ENCODE measurements around the gene SLC38A6.
A peak's percentile ranks its signal among the peaks of the same experiment; 100 is the strongest.

Gene SLC38A6

DNA sequence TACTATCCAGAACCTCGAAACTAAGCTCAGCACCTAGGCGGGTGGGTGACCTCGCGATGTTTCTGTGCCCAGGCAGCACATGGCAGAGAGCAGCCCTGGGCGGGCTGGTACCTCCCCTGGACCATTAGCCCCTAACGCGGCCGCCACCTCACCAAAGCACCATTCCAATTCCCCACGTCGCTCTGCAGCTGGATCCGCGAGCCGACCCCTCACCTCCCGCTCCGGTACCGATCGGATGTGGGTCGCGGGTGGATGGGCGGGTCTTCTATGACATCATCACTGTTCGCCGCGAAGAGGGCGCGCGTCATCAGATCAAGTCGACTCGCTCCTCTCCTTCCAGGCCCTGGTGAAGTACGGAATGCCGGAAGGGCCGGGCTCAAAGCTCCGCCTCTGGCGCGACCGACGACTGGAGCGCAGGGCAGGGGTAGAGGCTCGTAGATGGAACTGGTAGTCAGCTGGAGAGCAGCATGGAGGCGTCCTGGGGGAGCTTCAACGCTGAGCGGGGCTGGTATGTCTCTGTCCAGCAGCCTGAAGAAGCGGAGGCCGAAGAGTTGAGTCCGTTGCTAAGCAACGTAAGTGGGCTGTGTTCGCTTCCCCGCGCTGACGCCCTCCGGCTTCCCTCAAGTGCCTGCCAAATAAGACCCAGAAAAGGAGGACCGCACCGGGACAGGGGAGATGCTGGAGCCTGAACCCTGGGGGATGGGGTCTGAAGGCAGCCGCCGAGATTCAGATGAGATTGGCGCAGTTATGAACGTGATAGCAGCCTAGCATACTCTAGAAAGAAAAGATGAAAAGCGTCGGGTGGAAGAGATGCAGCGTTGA lies at the start of gene SLC38A6, which contains the start of gene TRMT5:
TSS of gene SLC38A6 (plus strand) at position 435 of the 822 bp plus-strand sequence. CDS start at position 468, 33 bp downstream.
TSS of gene TRMT5 (minus strand) at position 269 of the 822 bp plus-strand sequence. CDS start at position 163, 106 bp downstream.
- peak; percentile 93 for DNase-seq (ENCODE audit: low read depth)

DNA sequence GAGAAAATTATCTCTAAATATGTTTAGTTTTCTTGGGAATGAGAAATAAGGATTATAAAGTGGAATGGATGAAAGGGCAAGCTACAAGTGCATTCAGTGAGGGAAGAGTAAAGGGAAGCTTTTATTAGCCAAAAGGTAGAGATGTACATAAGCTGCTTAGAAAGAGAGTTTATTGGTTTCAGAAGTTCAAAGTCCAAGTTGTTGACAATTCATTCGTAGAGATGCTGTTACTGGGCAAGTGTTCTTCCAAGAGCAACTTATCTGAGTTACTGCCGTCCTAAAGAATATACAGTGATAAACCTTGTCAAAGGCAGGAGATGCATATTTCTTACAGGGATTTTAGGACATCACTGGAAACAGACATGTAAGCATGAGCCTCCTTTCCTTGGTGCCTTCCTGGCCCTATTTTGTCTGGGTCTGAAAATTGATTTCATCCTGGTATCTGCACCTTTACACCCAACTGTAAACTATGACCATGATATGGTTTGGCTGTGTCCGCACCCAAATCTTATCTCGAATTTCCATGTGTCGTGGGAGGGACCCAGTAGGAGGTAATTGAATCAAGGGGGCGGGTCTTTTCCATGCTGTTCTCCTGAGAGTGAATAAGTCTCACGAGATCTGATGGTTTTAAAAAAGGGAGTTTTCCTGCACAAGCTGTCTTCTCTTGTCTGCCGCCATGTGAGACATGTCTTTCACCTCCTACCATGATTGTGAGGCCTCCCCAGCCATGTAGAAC lies 47.0 kb upstream of the SLC38A6 start:
- DNase-seq (ENCODE audit: low read depth), result no peak

DNA sequence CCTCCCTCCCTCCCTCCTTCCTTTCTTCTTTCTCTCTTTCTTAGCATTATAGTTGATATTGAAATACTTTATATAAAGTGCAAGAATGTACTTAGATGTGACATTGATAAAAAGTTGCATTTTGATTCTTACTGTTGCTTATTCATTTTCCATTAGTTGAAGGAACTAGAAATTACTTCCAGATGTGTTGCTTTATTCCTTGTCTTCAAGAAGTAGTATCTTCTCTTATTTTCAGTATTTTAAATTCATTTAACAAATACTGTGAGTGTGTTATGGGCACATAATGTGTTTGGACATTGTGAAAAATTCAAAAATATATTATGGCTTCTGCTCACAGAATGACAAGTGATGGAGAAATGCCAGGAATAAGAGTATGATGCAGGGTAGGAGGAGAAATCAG lies 45.7 kb upstream of the SLC38A6 start:
- DNase-seq (ENCODE audit: low read depth), result no peak

DNA sequence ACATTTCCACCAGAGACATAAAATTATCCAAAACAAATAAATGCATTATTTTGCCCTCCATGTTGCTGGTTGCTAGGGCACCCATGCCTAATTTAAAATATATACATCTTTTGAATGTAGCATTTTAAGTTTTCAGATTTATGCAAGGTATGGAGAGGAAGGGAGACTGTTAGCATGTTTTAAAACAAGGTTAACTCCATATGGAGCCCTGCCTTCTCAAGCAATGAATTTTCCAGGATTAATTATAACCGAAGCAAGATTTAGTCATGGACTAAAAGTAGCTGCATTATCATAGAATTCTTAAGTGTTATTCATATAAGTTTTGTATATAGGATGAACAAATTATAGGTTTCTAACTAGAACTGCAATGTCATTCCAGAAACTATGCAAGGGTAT lies 37.4 kb upstream of the SLC38A6 start:
- no peak for DNase-seq (ENCODE audit: low read depth)

DNA sequence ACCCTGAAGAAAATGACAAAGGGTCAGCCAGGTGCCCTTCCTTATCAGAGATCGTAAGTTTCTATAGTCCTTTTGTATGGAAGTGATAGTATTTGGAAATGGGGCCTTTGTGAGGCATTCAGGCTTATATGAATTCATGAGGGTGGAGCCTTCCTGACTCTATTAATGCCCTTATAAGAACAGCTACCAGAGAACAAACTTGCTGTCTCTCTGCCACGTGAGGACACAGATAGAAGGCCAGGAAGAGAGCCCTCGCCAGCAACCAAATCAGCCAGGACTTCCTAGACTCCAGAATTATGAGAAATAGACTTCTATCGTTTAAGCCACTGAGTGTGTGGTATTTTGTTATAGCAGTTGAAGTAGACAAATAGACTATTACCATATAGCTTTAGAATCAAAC lies 36.8 kb upstream of the SLC38A6 start:
- DNase-seq (ENCODE audit: low read depth), result no peak

DNA sequence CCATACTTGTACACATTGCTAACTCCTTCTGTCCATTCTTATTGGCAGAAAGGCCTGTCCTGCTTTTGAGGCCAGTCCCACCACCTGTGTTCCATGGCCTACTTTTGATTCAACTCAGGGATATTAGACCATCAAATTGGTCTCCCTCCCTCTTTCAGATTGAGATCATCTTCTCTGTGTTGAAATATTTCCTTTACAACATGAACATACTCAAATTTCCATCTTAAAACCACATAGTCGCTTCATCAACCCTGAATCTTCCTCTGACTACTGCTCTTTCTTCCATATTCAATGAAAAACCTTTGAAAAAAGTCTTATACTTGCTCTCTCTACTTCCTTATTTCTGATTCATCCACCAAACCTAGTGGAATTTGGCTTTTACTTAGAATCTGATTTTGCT lies 35.1 kb upstream of the SLC38A6 start:
- no peak for DNase-seq (ENCODE audit: low read depth)

DNA sequence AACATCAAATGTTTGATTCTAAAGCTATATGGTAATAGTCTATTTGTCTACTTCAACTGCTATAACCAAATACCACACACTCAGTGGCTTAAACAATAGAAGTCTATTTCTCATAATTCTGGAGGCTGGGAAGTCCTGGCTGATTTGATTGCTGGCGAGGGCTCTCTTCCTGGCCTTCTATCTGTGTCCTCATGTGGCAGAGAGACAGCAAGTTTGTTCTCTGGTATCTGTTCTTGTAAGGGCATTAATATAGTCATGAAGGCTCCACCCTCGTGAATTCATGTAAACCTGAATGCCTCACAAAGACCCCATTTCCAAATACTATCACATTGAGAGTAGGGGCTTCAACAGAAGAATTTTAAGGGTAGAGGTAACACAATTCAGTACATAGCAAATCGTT lies 34.3 kb upstream of the SLC38A6 start:
- no peak for DNase-seq (ENCODE audit: low read depth)

DNA sequence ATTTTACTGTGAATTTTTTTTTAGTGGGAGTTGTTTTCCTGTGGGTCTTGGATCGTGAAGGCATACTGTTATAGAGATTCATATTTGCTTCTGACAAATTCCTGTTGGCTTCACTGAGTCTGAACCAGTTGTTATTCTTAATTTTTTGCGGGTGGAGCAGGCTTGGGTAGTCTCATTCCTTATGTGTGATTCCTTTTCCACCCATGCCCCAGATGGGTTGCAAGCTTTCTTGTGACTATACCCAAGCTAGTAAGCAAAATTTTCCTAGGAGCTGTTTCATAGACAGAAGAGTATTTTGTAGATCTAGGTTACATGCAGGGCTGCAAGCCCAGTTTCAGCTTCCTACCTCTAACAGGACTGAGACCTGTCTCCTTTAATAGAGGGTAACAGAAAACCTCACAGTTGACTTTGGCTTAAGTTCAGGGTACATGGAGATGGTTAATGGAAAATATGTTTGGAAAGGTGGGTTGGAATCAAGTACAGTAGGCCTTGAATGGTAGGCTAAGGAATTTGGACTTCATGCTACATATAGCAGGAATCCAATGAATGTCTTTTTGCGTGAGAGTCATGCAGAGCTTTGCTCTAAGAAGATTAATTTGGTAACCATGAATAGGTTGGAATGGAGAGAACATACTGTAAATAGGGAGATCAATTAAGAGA lies 29.1 kb upstream of the SLC38A6 start:
- DNase-seq (ENCODE audit: low read depth), result no peak

DNA sequence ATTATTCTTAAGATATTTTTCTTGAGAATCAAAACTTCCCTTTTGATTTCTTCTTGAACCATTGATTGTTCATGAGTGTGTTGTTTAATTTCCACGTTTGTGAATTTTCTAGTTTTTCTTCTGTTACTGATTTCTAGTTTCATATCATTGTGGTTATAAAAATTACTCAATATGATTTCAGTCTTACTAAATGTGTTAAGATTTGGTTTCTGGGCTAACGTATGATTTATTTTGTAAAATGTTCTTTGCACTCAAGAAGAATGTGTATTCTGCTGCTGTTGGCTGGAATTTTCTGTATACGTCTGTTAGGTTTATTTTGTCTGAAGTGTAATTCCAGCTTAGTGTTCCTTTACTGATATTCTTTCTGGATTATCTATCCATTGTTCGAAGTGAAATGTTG lies 24.8 kb upstream of the SLC38A6 start:
- no peak for DNase-seq (ENCODE audit: low read depth)

DNA sequence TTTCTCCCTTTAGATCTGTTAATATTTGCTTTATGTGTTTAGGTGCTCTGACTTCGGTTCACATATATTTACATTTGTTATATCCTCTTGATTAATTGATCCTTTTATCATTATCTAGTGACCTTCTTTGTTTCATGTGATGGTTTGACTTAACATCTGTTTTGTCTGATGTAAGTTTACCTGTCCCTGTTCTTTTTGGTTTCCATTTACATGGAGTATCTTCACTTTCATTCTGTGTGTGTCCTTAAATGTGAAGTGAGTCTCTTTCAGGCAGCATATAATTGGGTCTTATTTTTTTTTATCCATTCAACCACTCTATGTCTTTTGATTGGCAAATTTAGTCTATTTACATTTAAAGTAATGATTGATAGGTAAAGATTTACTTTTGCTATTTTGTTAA lies 24.4 kb upstream of the SLC38A6 start:
- DNase-seq (ENCODE audit: low read depth), result no peak

DNA sequence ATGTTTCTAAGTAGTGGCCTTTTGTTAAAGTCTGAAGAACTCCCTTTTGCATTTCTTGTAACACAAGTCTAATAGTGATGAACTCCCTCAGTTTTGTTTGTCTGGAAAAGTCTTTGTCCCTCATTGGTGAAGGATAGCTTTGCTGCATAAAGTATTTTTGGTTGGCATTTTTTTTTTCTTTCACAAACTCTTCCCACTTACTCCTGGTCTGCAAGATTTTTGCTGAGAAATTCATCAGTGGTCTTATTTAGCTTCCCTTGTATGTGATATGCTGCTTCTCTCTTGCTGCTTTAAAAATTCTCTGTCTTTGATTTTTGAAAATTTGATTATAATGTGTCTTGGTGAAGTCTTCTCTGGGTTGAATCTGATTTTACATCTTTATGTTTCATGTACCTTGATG lies 22.9 kb upstream of the SLC38A6 start:
- DNase-seq (ENCODE audit: low read depth), result no peak

DNA sequence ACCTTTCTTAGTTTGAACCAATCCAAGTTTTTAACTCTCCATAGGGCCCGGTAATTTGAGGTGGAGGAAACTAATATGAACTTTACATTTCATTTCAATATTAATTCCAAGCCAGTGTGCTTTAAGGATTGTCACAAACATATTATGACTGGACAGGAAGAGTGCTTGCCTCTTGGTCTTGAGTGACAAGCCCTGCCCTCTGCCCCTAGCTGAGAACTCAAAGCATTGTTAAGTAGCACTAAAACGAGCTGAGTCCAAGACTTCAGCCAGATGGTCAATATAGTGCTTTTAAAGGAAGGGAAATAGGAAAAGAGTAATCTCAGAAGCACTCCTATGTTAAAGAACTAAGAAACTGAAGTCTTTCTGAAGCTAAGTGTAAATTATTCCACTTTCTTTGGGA lies 17.3 kb upstream of the SLC38A6 start:
- no peak for DNase-seq (ENCODE audit: low read depth)

DNA sequence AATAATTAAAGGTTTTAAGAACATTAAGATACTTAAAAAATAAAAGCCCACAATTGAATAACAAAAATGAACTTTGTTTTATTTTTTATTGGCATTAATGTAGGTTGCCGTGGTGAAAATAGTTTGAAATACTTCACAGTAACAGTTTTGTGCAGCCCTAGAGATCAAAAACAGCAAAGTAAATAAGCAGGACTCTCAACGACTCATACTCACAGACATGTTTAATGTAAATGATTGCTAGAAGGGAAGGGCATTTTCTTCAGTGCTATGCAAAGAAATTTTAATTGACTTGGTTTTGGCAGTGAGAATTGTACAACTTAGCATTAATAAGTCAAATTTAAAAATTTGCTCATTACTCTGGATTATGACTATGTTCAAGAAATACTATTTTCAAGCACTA lies 16.1 kb upstream of the SLC38A6 start:
- no peak for DNase-seq (ENCODE audit: low read depth)

DNA sequence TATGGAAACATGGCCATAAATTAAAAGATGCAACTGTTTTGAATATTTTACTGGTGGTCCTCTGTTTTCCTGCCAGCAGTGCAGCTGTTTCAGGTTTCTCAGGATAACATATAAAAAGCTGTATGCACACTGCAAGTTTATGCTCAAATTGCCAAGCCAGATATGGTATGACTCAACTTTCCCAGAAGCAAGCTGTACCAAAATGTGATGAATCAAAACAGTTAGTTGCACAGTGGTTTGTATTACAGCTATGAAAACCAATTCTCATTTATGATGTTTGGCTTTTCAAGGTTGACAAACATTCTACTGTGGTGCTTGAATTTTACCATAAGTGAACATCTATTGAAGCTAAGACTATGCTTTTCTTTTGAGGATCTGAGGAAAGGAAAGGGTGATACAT lies 15.6 kb upstream of the SLC38A6 start:
- DNase-seq (ENCODE audit: low read depth), result peak; percentile 82

DNA sequence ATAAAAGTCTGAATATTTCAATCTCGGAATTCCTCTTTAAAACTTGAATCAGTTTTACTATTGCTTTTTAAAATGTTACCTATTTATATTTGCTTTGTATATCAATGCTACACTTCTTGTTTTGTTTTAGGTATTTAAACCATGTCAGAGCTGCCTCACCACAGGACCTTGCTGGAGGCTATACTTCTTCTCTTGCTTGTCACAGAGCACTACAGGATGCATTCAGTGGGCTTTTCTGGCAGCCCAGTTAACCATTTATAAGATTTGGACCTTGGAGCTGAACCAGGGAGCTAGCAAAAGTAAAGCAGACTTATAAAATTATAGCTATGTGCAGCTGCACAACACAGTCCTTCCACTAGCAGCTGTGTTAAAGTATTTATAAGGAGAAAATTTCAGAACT lies 12.9 kb upstream of the SLC38A6 start:
- no peak for DNase-seq (ENCODE audit: low read depth)

DNA sequence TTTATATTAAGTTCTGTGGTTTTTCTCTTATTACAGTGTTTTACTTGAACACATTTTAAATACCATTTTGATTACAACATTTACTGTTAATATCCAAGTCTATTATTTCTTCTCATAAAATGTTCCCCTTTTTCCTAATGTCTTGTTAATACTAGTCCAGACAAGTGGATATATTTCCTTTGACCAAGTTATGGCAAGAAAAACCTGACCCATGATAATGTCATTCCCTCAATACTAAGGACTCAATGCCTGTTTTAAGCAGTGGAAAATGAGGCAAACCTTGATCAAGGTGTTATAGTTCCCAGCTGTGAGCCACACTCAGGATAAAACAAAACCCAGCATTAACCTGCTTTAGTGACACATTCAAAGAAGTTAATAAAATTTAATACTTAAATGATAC lies 12.4 kb upstream of the SLC38A6 start:
- DNase-seq (ENCODE audit: low read depth), result no peak

DNA sequence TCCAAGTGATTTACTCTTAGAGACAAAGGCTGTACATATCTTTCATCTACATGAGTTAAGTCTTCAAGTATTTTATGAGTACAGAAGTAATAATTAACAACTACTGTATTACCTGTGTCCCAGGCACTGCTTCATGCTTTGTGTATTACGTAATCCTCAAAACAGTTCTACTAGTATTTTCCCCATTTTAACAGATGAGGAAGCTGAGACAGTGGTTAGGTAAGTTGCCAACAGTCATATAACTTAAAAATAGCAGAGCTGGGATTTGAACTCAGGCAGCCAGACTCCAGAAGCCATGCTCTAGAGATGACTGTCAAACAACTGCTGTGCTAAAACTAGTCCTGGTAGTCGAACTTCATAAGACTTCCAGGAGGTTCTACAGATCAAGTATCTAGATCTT lies 10.9 kb upstream of the SLC38A6 start:
- DNase-seq (ENCODE audit: low read depth), result no peak

DNA sequence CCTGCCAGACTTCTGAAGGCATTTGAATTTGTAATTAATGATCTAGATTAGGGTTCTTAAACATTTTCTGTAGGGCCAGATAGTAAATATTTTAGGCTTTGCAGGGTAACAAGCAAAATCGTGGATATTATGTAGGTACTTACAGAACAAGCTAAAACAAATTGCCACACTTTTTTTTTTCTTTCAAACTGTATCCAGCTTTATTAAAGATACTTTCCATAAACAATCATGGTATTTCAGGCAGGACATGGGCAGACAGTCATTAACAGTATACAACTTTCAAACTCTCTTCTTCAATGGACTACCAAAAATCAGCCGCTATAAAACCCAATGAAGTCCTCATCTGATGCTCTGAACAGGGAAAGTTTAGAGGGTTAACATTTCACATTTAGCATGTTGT lies 9.8 kb upstream of the SLC38A6 start:
- no peak for DNase-seq (ENCODE audit: low read depth)

DNA sequence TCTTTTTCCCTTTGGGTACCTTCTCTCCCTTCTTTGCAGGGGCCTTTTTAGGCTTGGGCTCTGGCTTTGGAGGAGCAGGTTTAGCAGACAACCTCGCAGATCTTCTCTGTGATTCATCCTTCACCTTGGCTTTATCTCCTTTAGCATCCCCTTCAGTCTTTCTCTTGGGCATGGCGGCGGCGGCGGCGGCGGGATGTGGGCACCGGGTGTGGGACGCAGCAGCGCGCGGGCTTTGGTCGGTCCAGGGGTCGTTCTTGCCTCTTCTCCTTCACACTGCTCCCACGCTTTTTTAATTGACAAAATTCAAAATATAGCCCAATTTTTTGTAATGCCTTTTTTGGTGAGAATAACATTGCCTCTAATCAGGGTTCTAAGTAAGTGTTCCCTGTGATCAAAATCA lies 8.8 kb upstream of the SLC38A6 start:
- no peak for DNase-seq (ENCODE audit: low read depth)

DNA sequence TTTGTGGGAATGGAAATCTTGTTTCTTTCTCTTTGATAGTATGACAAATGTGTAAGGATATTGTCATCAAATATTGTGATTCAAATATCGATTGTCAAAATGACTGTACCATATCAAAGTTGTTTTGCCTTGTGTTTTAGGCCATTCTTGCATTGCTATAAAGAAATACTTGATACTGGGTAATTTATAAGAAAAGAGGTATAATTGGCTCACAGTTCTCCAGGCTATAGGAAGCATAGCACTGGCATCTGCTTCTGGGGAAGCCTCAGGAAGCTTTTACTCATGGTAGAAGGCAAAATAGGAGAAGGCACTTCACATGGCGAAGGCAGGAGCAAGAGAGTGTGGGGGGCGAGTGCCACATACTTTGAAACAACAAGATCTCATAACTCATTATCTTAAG lies 8.0 kb upstream of the SLC38A6 start:
- no peak for DNase-seq (ENCODE audit: low read depth)

DNA sequence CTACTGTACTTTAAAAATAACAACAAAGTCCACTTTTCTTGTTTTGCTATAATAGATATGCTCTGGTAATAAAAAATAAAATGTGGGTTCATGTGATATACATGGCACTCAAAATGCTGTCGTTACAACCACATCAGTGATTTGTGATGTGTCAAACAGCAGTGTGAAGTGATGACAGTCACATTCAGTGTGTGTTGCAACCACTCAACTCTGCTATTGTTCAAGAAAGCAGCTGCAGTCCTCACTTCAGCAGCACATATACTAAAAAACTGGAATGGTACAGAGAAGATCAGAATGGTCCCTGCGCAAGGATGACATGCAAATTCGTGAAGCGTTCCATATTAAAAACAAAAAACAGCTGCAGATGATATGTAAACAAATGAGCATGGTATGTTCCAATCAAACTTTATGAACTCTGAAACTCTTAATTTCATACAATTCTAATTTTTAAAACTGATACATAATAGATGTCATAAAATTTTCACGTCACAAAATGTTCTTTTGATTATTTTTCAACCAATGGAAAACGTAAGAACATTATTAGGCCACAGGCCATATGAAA lies 6.9 kb upstream of the SLC38A6 start:
- DNase-seq (ENCODE audit: low read depth), result no peak

DNA sequence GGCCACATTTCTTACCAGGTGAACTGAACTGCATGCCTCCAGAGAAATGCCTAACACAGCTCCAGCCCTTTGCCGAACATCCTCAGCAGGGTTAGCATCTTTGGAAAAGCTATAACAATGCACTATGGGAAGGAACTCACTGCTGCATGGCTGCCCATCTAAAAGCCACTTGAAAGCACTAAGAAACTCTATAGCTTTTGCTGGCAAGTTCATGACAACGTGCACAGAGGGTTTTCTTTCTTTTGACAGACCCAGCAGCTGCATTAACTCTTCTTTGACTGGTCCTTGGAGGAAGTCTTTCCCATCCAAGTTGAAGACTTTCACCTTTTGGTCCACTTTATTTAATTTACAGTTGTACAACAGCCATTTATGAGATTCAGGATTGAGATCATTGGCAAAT lies 5.5 kb upstream of the SLC38A6 start:
- no peak for DNase-seq (ENCODE audit: low read depth)

DNA sequence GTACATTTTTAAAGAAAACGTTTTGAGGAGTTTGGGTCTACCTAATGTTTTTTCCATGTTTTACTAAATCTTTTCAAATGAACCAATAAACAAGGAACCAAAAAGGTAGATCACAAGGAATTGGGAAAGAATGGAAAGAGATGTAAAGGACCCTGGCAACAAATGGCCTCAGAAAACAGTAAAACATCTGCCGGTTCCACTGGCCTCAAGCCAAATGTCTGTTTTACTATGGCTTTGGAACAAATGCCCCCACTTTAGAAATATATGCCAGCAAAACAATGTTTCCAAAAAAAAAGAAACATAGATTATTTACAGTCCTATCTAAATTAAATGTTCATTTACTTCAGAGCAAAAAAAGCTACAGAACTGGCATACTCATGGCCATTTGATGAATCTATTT lies 3.2 kb upstream of the SLC38A6 start:
- no peak for DNase-seq (ENCODE audit: low read depth)

Measured in fibroblast of the conjunctiva (primary cell).